SK-N-DZ (cell line): ENCODE measurements around the gene NT5C3B.

Source experiments
- DNase-seq: peaks from one replicate; pipeline ENCODE4 v3.0.0-alpha.2; 2015; ENCODE audit warnings: low spot score

The NT5C3B gene

GRCh38 chr17:41811549-41812380 is 24.3 kb downstream of the NT5C3B start, which contains the start of gene P3H4:
P3H4 (minus strand) TSS chr17:41811949; CDS start chr17:41811915, 34 bp downstream.
- peak; percentile 81 for DNase-seq

- DNase-seq, result no peak
Observed at GRCh38 chr17:41810659-41811548, 25.1 kb downstream of the NT5C3B start.

GRCh38 chr17:41806685-41807445 is 29.2 kb downstream of the NT5C3B start:
- no peak for DNase-seq

GRCh38 chr17:41803049-41804020 is 32.7 kb downstream of the NT5C3B start:
- no peak for DNase-seq

DNA sequence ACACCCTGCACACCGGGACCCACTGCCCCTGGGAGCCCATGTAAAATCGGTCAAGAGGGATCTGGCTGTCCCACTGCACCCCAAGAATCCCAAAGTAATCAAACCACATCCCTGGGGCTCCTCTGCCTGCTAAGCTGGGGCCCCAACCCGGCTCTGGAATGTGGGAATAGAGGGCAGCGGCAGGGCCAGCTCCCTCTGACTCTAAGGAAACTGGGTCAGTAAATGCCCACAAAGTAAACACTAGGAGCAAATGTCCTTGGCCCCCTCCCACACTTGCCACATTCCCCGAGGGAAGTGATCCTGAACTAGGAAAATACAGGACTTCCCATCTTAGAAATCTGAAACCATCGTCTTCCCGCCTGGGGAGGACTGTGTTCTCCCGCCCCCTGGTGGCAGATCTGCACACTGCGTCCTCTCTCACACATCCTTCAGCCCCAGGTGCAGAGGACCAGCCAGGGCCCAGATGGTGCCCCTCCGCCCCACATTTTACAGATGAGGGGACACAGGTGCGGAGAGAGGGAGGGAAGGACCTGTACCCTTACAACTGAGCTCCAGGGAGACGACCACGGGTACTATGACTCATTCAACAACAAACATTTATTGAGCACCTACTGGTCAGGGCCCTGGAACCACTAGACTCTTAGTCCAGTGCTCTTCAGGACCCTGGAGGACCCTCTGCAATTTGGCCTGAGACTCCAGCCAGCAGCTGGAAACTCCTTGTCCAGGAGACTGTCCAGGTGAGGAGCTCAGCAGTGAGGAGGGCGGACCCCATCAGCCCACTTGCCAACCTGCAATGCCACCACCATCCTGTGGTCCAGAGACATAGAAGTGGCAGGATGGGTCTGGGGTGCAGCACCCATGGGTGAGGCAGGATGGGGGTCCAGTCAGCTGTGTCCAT is 34.4 kb downstream of the NT5C3B start:
- DNase-seq, result peak; percentile 82

DNA sequence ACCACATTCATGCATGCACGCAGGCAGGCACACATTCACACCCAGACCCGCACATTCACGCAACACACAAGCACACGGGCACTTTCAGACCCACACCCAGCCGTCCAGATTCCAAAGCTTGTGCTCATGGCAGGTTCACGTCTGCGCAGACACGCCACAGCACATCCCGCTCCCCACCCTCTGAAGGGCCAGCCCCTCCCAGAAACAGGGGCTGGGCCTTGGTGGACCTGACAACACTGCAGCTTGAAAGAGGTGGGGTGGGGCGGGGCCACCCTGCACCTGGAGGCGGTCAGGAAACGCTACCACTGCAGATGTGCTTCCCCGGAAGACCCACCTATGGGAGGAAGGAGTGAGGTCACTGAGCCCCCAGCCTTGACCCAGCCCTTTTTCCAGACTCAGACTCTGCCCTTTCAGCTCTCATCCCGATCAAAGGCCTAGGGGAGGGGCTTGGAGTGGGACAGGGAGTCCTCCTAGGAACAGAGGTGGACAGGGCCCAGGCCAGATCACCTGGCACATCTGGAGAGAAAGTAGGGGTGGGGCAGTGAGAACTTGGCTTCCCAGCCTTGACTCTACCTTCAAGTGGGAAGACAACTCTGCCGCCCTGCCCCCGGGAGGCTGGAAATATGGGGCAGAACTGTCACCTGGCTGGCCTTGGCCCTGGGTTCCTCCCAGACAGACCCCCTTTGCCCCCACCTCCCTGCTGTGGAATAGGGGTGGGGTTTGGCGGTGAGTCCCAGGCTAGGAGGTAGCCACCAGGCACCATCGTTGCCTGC is 35.2 kb downstream of the NT5C3B start:
- peak; percentile 42 for DNase-seq

GRCh38 chr17:41799366-41799765 is 36.7 kb downstream of the NT5C3B start:
- no peak for DNase-seq

GRCh38 chr17:41797377-41797776 is 38.7 kb downstream of the NT5C3B start:
- DNase-seq, result no peak

DNA sequence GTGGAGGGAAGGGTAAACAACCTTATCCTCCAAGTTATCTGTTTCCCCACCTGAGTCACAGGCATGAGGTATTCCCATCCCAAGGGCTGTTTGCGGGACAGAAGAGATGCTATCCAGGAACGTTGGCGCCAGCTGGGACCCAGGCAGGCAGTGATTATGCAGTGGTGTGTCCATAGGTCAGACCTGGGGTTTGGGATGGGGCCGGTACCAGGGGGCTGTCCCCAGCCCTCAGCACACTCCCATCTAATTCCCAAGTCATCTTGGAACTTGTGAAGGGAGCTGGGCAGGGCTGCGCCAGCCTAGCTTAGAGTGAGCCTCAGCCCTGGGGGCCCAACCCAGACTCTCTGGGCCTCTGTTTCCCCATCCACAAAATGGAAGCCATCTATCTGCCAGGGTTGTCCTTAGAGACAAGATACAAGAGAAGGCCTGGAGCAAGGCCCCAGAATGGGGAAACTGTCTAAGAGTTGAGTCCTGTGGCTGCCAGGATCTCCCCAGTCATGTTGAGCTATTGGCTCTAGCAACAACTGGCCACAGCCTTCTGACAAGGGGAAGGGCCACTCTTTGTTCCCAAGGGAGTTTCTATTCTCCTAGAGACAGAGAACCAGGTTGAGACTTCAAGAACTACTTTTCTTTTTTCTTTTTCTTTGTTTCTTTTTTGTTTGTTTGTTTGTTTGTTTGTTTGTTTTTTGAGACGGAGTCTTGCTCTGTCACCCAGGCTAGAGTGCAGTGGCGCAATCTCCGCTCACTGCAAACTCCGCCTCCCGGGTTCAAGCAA is 39.7 kb downstream of the NT5C3B start:
- DNase-seq, result no peak

DNA sequence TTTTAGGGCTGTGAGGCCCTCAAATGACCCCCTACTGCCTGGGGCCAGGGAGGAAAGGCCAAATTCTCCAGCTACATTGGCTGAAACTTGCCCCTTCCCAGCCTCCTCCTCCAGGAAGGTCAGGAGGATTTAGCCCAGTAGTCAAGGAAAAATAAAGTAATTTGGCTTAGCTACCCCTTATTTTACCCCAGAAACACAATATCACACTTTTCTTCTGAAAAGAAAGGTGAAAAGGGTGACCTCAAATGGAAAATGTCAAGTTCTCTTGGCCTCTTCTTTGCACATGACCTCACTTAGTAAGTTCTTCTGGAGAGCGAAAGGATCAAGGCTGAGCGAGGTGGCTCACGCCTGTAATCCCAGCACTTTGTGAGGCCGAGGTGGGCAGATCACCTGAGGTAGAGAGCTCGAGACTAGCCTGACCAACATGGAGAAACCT is 41.5 kb downstream of the NT5C3B start:
- DNase-seq, result no peak

DNA sequence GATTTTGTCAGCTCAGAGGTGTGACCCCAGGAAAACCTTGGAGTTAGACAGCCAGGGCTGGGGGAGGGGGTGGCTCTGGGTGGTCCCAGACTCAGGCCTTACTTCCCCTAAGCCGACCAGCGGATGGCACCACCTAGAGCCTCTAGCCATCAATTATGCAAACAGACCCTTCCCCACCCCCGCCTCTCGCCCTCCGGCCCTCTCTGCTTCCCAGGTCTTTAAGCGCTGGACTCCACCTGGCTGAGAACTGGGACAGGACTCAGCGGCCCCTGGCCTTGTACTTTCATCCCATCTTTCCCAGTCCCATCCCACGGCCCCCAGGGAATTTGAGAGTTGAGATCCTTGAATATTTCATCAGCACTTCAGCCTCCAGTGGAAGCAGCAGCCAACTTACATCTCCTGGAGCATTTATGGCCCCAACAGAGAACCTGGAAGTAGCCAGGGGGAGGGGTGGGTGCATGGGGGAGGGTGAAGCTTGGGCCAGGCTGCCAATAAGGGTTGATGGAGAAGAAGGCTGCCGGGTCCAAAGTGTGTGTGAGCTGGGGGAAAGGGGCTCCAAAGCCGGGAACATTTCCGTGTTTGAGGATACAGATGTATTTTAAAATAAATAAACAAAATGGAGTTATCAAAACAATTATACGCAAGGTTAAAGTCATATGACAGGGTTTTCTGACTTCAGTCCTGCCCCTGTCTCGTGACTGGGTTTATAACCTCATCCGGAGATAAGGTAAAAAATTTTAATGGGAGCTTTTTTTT is 42.1 kb downstream of the NT5C3B start:
- DNase-seq, result no peak

DNA sequence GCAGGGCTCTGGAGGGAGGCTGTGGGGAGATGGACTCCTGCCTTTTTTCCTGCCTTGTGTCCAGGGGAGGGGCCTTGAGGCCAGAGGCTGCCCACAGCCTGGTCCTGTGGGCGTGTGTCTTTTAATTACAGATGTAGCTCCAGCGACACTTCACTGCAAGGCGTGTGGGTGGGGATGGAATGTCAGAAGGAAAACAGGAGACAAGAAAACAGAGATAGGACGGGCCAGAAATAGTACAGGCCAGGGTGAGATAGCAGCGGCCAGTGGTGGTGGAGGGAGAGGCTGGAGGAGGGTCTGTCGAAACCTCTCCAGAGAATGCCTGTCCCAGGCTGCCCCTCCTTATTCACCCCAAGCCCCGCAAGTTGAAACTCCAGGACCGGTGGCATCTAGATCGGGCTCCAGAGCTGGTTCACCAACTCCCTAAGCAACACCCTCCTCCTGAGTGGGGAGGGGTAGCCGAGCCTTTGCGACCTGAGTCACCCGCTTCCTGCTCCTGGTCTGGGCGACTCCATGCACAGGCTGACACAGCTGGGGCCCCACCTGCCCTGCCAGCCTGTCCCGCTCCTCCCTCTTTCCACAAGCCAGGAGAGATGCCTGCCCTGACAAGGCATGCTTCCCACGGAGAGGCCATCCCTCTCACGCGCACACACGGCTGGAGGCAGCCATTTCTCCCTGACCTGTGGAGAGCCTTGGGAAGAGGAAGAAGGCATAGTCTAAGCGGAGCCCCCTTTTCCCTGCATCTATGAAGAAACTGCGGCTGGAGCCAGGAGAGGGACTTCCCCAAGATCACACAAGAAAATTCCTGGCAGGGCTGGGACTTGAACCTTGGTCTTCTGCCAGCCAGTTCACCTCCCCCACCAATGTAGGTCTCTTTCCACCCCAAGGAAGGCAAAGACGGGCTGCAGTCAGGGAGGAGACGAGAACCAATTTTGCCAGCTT is 42.9 kb downstream of the NT5C3B start:
- DNase-seq, result peak; percentile 68

DNA sequence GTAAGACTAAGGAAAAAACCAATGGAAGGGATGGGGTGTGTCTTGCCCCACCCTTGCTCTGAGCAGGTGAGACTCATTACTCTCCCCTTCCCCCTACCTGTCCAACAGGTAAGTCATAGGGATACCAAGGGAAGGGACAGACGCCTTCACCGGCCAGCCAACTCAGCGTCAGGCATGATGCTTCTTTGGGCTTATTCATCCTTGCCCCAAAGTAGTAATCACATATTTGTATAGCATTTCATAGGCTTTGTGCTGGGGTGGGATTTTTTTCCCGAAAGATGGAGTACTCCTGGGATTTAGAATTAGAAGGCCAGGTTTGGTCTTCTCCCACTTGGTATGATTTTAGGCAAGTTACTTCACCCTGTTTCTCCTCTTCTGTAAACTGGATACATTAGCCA is 49.0 kb downstream of the NT5C3B start:
- no peak for DNase-seq

DNA sequence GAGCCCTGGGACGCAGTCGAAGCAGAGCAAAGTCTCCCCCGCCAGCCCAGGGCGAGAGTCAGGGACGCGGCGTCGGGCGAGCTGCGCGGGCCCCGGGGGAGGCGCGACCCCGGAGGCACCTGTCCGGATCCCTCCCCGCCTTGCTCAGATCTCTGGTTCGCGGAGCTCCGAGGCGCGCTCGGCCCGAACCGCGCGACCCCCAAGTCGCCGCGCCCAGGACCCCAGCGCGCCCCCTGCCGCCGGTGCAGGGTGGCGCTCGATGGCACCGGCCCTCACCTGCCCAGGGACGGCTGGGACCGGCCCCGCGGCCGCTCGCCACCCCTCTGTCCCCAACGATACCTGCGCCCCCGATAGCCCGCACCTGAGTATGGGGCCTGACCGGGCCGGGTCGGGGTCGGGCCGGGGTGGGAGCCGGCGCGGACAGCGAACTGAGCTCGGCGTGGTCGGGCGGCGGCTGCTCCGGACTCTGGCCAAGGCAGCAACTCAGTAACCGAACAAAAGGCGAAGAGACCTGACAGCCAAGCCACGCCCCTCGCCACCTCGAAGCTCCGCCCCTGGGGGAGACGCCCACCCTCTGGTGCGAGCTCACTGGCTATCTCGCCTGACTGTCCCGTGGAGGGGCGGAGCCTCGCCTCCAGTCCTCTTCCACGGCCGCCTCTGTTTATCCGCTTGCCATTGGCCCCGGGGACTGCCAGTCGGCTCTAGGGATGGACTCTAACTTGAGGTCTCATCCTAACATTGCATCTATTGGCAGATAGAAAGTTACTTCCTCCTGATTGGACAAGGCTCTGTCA is 49.6 kb downstream of the NT5C3B start, which contains the start of gene JUP:
TSS of gene JUP (minus strand) at position 485 of the 794 bp plus-strand sequence. CDS start 14,857 bp downstream, outside the sequence.
- peak; percentile 100 for DNase-seq

GRCh38 chr17:41785859-41786226 is 50.2 kb downstream of the NT5C3B start:
- DNase-seq, result no peak
